ENCODE measurements around the gene ZNF160.

The ZNF160 gene

GRCh38 chr19:53068834-53069233 lies 34.4 kb downstream of the ZNF160 start:
- no peak for TF ChIP-seq CTCF (IDR thresholded peaks at IDR 0.05; ENCODE audit: extremely low read depth, missing control alignments)
- no peak for DNase-seq (ENCODE audit: low spot score)

- DNase-seq (ENCODE audit: low spot score) = no peak
- TF ChIP-seq CTCF (IDR thresholded peaks at IDR 0.05; ENCODE audit: extremely low read depth, missing control alignments) = no peak
Measured at GRCh38 chr19:53068199-53068598, 35.0 kb downstream of the ZNF160 start.

DNA sequence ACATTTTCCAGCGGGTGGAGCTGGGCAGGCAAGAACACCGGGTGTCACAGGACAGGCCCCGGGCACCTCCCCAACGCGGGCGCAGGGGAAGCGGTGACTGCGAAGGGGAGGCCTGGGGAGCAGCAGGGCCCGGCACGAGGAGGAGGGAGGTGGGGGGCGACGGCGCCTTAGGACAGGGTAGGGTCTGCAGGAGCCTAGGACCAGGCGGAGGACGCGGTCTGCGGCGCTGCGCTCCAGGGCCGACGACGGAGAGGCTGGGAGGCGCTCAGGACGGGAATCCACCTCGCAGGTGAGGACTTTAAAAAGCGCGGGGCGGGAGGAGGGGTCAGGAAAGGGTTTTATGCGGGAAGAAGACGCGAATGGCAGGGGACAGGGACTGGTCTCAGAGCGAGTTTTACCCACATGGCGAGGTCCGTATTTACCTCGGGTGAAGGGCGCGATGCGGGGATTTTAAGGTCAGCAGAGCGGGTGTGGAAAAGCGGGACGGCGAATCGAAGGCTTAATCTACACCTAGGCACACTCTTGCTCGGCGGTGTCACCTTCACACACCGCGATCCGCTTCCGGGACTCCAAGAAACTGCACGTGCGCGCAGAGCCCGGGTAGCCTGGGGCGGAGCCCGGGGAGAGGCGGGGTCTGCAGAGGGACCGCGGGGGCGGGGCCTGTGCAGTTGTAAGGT lies 45.2 kb downstream of the ZNF160 start:
- TF ChIP-seq CTCF (IDR thresholded peaks at IDR 0.05; ENCODE audit: extremely low read depth, missing control alignments) = no peak
- DNase-seq (ENCODE audit: low spot score) = no peak

- no peak for DNase-seq (ENCODE audit: low spot score)
- TF ChIP-seq CTCF (IDR thresholded peaks at IDR 0.05; ENCODE audit: extremely low read depth, missing control alignments) = no peak
Measured at GRCh38 chr19:53055117-53055516, 48.1 kb downstream of the ZNF160 start.

- no peak for DNase-seq (ENCODE audit: low spot score)
- TF ChIP-seq CTCF (IDR thresholded peaks at IDR 0.05; ENCODE audit: extremely low read depth, missing control alignments) = no peak
Measured at GRCh38 chr19:53047379-53047778, 55.8 kb downstream of the ZNF160 start.

GRCh38 chr19:53045536-53045935 lies 57.7 kb downstream of the ZNF160 start:
- TF ChIP-seq CTCF (IDR thresholded peaks at IDR 0.05; ENCODE audit: extremely low read depth, missing control alignments) = no peak

GRCh38 chr19:53041366-53041765 lies 61.9 kb downstream of the ZNF160 start:
- no peak for TF ChIP-seq CTCF (IDR thresholded peaks at IDR 0.05; ENCODE audit: extremely low read depth, missing control alignments)
- no peak for DNase-seq (ENCODE audit: low spot score)

More at GRCh38 chr19:53045536-53045935, 57.7 kb downstream of the ZNF160 start:
- DNase-seq (ENCODE audit: low spot score) = no peak

All from GM20000 (cell line).